ENCODE measurements around the gene NVL. TPM values are rescaled to one million over a fixed set of nuclear protein-coding genes. Genes with fewer than 3 reads are reported as not detected.
"Not testable (repeated sequence)": the region's sequence is repeated elsewhere in the genome, so short reads cannot be mapped to it uniquely, and the experiment has no call there.

NVL gene
- total and polyA plus RNA-seq, 2 donors (not counting 1 experiment from before 2014, with no cell fraction given): 20.5 to 27.6 TPM

DNA sequence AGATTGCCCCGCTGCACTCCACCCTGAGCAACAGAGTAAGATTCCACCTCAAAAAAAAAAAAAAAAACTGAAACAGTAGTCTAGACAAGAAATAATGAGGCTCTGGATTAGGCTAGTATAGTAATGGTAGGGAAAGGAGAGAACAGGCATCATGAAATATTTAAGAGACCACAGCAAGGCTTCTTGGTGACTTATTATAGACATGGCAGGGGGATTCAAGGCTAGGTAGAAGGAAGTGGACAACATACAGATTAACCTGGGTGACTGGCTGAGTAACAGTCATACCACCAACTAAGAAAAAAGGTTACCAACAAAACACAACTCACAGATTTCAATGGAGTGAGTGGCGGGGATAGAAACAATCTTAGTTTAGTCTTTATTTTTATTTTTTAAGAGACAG is 8.3 kb downstream of the NVL start:
- no peaks in the 10 kb centered on the region for H3K27me3 ChIP-seq (ENCODE audit: control insufficient read depth, insufficient read depth, low read length)
- H3K9me3 ChIP-seq (ENCODE audit: control insufficient read depth, insufficient read depth, low read depth, low read length): no peaks in the 10 kb centered on the region
- H4K20me1 ChIP-seq (ENCODE audit: control insufficient read depth, extremely low read depth, insufficient read depth, low read length): no peaks in the 10 kb centered on the region
- peaks cover 15% of the 10 kb centered on the region for H3K79me2 ChIP-seq (ENCODE audit: control insufficient read depth, insufficient read depth, low read length)
- no peak overlapping the region for H3K9ac ChIP-seq (ENCODE audit: insufficient read depth, low read length)
- no peaks in the 10 kb centered on the region for H3K4me1 ChIP-seq (ENCODE audit: control insufficient read depth, extremely low read depth, insufficient read depth, low read length)
- TF ChIP-seq EZH2 (IDR thresholded peaks at IDR 0.05; ENCODE audit: low read length, missing control alignments): no peak
- no peak overlapping the region for H3K4me3 ChIP-seq (replicated peaks in 1 of 4; ENCODE audit: control extremely low read depth in 1 of 4, insufficient read depth in 1 of 4, low read depth in 3 of 4, low read length in 4 of 4)
- DNase-seq (ENCODE audit: low read depth in 2 of 2): no peak
- no peak overlapping the region for H2AFZ ChIP-seq (ENCODE audit: low read length)
- no peak overlapping the region for H3K4me2 ChIP-seq (ENCODE audit: extremely low read depth, insufficient read depth, low read length)
- no peak overlapping the region for H3K27ac ChIP-seq (ENCODE audit: insufficient read depth, low read length)
- H3K36me3 ChIP-seq (ENCODE audit: control insufficient read depth, insufficient read depth, low read length): peaks cover 2% of the 10 kb centered on the region

DNA sequence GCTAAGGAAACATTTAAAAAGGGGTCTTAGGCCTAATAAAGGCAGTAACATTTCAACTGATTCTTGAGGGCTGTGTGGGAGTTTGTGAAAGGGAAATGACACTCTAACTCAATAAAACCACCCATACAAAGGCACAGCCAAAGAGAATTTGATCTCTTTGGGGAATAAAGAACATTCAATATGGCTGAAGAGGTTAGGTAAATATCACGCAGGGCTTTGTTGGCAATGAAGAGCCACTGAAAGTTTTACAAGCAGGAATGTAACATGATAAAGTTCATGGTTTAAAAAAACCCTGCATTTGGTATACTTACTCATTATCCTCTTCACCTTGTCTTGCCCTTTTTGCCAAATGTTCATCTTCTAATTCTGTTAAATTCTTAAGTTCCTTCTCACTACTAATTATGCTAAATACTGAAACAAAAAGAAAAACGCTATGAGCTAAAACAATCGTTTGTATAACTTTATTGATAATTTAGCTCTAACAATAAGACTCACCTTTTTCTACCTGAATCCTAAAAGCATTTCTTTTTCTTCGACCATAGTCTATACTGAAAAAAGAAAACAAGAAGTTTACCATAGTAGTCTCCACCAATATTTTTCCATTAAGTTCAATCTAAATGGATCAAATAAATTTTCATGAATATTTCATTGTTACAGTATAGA is 12.5 kb downstream of the NVL start:
- no peak for DNase-seq (ENCODE audit: low read depth in 2 of 2)
- peaks cover 2% of the 10 kb centered on the region for H3K36me3 ChIP-seq (ENCODE audit: control insufficient read depth, insufficient read depth, low read length)
- H3K9ac ChIP-seq (ENCODE audit: insufficient read depth, low read length): no peak overlapping the region
- no peaks in the 10 kb centered on the region for H3K4me1 ChIP-seq (ENCODE audit: control insufficient read depth, extremely low read depth, insufficient read depth, low read length)
- H3K4me3 ChIP-seq (replicated peaks in 1 of 4; ENCODE audit: control extremely low read depth in 1 of 4, insufficient read depth in 1 of 4, low read depth in 3 of 4, low read length in 4 of 4): no peak overlapping the region
- peaks cover 2% of the 10 kb centered on the region for H3K79me2 ChIP-seq (ENCODE audit: control insufficient read depth, insufficient read depth, low read length)
- no peak overlapping the region for H3K27ac ChIP-seq (ENCODE audit: insufficient read depth, low read length)
- no peak overlapping the region for H3K4me2 ChIP-seq (ENCODE audit: extremely low read depth, insufficient read depth, low read length)
- H4K20me1 ChIP-seq (ENCODE audit: control insufficient read depth, extremely low read depth, insufficient read depth, low read length): no peaks in the 10 kb centered on the region
- TF ChIP-seq, protein P1, sequence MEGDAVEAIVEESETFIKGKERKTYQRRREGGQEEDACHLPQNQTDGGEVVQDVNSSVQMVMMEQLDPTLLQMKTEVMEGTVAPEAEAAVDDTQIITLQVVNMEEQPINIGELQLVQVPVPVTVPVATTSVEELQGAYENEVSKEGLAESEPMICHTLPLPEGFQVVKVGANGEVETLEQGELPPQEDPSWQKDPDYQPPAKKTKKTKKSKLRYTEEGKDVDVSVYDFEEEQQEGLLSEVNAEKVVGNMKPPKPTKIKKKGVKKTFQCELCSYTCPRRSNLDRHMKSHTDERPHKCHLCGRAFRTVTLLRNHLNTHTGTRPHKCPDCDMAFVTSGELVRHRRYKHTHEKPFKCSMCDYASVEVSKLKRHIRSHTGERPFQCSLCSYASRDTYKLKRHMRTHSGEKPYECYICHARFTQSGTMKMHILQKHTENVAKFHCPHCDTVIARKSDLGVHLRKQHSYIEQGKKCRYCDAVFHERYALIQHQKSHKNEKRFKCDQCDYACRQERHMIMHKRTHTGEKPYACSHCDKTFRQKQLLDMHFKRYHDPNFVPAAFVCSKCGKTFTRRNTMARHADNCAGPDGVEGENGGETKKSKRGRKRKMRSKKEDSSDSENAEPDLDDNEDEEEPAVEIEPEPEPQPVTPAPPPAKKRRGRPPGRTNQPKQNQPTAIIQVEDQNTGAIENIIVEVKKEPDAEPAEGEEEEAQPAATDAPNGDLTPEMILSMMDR (conservative IDR thresholded peaks at IDR 0.05 in 1 of 2, IDR thresholded peaks at IDR 0.05 in 1 of 2; ENCODE audit: low read depth in 1 of 2, low read length in 2 of 2): no peak
- no peak for TF ChIP-seq EZH2 (IDR thresholded peaks at IDR 0.05; ENCODE audit: low read length, missing control alignments)
- no peak overlapping the region for H2AFZ ChIP-seq (ENCODE audit: low read length)
- H3K9me3 ChIP-seq (ENCODE audit: control insufficient read depth, insufficient read depth, low read depth, low read length): no peaks in the 10 kb centered on the region
- no peaks in the 10 kb centered on the region for H3K27me3 ChIP-seq (ENCODE audit: control insufficient read depth, insufficient read depth, low read length)

DNA sequence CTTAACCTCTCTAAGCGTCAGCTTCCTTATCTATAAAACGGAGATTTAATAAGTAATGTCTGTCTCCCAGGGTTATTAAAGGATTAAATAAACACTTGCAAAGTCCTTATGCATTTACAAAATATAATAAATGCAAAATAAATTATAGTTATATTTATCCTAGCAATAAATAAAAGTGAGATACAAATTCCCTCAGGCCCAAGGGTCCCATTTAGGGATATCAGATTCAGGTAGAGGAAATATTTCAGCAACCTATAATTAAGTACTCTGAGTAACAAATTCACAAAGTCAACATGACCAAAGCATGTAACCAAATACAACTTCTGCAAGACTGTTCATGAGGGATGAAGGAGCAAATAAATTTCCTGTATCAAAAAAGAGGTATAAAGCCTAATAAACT is 17.9 kb downstream of the NVL start:
- no peaks in the 10 kb centered on the region for H3K4me1 ChIP-seq (ENCODE audit: control insufficient read depth, extremely low read depth, insufficient read depth, low read length)
- H2AFZ ChIP-seq (ENCODE audit: low read length): no peak overlapping the region
- H3K36me3 ChIP-seq (ENCODE audit: control insufficient read depth, insufficient read depth, low read length): peaks cover 2% of the 10 kb centered on the region
- no peak overlapping the region for H3K4me3 ChIP-seq (replicated peaks in 1 of 4; ENCODE audit: control extremely low read depth in 1 of 4, insufficient read depth in 1 of 4, low read depth in 3 of 4, low read length in 4 of 4)
- H3K27ac ChIP-seq (ENCODE audit: insufficient read depth, low read length): no peak overlapping the region
- H3K4me2 ChIP-seq (ENCODE audit: extremely low read depth, insufficient read depth, low read length): no peak overlapping the region
- H4K20me1 ChIP-seq (ENCODE audit: control insufficient read depth, extremely low read depth, insufficient read depth, low read length): no peaks in the 10 kb centered on the region
- no peak for DNase-seq (ENCODE audit: low read depth in 2 of 2)
- H3K9ac ChIP-seq (ENCODE audit: insufficient read depth, low read length): no peak overlapping the region
- no peaks in the 10 kb centered on the region for H3K79me2 ChIP-seq (ENCODE audit: control insufficient read depth, insufficient read depth, low read length)
- TF ChIP-seq, protein P1 (conservative IDR thresholded peaks at IDR 0.05 in 1 of 2, IDR thresholded peaks at IDR 0.05 in 1 of 2; ENCODE audit: low read depth in 1 of 2, low read length in 2 of 2): no peak
- TF ChIP-seq EZH2 (IDR thresholded peaks at IDR 0.05; ENCODE audit: low read length, missing control alignments): no peak
- H3K9me3 ChIP-seq (ENCODE audit: control insufficient read depth, insufficient read depth, low read depth, low read length): no peaks in the 10 kb centered on the region
- H3K27me3 ChIP-seq (ENCODE audit: control insufficient read depth, insufficient read depth, low read length): no peaks in the 10 kb centered on the region

DNA sequence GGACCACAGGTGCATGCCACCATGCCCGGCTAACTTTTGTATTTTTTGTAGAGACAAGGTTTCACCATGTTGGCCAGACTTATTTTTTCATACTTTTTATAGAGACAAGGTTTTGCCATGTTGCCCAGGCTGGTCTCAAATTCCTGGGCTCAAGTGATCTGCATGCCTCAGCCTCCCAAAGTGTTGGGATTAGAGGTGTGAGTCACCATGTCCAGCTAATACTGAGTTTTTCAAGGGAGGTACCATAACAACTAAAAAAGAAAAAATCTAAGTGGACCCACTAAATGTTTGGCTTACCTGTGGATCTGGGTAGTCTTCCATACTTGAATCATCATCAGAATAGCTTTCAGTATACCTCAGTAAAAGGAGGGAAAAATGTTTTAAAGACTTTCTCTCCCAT is 18.5 kb downstream of the NVL start:
- H3K27me3 ChIP-seq (ENCODE audit: control insufficient read depth, insufficient read depth, low read length); H3K4me2 ChIP-seq (ENCODE audit: extremely low read depth, insufficient read depth, low read length); H3K79me2 ChIP-seq (ENCODE audit: control insufficient read depth, insufficient read depth, low read length); H2AFZ ChIP-seq (ENCODE audit: low read length); H3K4me3 ChIP-seq (replicated peaks in 1 of 4; ENCODE audit: control extremely low read depth in 1 of 4, insufficient read depth in 1 of 4, low read depth in 3 of 4, low read length in 4 of 4); H3K9me3 ChIP-seq (ENCODE audit: control insufficient read depth, insufficient read depth, low read depth, low read length); H4K20me1 ChIP-seq (ENCODE audit: control insufficient read depth, extremely low read depth, insufficient read depth, low read length); H3K27ac ChIP-seq (ENCODE audit: insufficient read depth, low read length); H3K9ac ChIP-seq (ENCODE audit: insufficient read depth, low read length); H3K36me3 ChIP-seq (ENCODE audit: control insufficient read depth, insufficient read depth, low read length); H3K4me1 ChIP-seq (ENCODE audit: control insufficient read depth, extremely low read depth, insufficient read depth, low read length): not testable (repeated sequence)
- peak in 1 of 2 donors; percentile 32 for DNase-seq (ENCODE audit: low read depth in 2 of 2)
